ENCODE results near the gene CRLF1. TPM values are rescaled to one million over a fixed set of nuclear protein-coding genes. Genes with fewer than 3 reads are reported as not detected.
"Not testable (repeated sequence)": the region's sequence is repeated elsewhere in the genome, so short reads cannot be mapped to it uniquely, and the experiment has no call there.

The CRLF1 gene
- total RNA-seq, 1 donor from 2014 or later: 7.8 TPM

GRCh38 chr19:18593367-18594095 lies 13.1 kb downstream of the CRLF1 start:
- no peak for DNase-seq (ENCODE audit: low spot score)

DNA sequence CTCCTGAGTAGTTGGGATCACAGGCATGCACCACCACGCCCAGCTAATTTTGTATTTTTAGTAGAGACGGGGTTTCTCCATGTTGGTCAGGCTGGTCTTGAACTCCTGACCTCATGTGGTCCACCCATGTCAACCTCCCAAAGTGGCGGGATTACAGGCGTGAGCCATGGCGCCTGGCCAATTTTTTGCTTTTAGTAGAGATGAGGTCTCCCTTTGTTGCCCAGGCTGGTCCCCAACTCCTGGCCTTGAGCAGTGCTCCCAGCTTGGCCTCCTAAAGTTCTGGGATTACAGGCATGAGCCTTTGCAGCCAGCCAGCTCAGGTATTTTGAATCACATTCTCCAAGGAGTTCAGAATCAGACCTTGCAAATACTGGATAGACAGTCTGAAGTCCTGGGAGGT lies 13.9 kb downstream of the CRLF1 start:
- not testable (repeated sequence) for DNase-seq (ENCODE audit: low spot score)

GRCh38 chr19:18591735-18592385 lies 14.7 kb downstream of the CRLF1 start:
- no peak for DNase-seq (ENCODE audit: low spot score)

- no peak for DNase-seq (ENCODE audit: low spot score)
Measured at GRCh38 chr19:18590273-18591272, 16.0 kb downstream of the CRLF1 start.

DNA sequence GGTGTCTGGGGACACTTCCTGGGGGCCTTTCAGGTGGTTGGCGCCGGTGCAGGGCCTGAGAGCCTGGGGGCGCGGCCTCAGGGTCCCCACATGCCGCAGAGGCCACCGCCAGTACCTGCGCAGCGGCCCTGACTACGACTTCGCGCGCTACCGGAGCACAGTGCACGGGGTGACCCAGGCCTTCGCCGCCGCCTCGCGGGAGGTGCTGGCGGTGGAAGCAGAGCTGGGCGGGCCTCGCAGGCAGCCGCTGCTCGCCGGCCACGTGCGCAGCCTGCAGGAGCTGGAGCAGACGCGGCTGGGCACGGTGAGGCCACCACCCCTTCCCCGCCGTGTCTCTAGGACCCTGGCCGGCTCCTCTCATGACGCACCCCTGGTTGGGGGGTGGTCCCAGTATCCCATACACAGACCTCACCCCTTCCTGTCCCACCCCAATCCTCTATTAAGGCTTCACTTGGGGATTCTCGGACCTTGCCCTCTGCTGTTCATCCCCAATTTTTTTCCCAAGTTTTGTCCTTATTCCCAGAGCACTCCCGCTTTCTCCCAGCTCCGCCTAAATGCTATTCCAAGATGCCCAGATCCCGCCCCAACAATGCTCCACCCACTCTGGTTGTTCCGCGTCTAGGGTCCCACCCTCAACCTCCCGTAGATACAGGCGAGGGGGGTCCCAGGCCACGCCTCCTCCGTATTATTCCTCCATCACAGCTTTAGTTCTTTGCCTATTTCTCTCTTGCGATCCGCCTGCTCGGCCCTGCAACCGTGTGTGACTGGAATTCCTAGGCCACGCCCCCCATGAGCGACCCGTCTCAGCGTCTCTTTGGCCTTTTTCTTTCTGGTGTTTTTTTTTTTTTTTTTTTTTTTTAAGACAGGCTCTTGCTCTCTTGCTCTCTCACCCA lies 17.0 kb downstream of the CRLF1 start:
- peak; percentile 71 for DNase-seq (ENCODE audit: low spot score)

DNA sequence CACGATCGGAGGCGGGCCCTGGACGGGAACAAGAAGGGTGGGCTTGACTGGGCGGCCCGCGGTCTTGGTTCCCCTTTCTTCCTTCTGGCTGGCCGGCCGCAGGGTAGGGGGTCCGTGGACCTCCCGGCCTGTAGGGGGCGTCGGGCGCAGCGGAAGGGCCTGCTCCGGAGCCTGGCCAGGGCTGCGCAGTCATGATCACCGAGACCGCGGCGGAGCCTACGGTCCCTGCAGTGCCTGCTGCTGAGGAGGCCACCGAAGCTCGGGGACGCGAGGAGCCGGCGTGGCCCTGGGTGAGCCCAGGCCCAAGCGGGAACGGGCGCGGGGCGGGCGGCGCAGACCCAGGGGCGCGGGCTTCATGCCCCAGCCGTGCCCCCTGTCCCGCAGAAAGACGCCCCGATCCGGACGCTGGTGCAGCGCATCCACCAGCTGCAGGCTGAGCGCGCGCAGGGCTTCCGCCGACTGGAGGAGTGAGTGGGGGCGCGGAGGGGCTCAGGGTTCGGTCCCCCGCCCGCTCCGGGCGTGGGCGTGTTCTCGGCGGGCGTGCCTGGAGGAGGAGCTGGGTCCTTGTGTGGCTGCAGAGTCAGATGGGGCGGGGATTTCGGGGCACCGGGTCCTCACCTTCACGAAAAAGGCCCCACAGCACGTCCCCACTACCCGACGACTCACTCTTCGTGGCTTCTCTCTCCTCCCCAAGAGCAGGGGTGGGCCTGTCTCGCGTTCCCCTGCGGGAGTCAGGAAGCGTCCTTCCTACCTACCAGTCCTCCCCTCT lies 17.8 kb downstream of the CRLF1 start, which contains the start of gene REX1BD:
Gene REX1BD, plus strand, starts transcription at position 188 of the 769 bp plus-strand sequence. Its CDS starts 4 bp downstream, at position 192.
- DNase-seq (ENCODE audit: low spot score): peak; percentile 83

DNA sequence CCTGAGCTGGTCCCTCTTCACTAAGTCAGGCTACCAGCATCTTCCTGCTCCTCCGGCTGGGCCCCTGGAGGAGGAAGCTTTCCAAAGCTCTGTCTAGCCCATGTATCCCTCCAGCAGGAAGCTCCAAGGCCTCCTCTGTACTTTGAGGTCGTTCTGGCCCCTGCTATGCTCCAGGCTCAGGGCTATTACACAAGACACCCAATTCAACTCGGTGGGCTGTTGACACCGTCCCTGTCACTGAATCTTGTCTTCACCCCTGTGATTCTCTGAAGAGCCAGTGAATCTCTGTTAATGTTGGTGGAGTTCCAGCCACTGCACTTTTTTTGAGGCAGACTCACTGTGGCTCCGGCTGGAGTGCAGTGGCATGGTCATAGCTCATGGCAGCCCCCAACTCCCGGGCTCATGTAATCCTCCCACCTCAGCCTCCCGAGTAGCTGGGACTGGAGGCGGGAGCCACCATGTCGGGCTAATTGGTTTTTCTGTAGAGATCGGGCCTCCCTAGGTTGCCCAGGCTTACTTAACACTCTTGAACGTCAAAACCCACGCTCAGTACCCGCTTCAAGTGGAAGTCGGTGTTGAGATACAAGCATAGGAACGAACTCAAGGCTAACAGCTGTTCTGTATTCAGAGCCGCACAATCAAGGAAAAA lies 18.5 kb downstream of the CRLF1 start:
- no peak for DNase-seq (ENCODE audit: low spot score)

GRCh38 chr19:18587561-18587960 lies 19.0 kb downstream of the CRLF1 start:
- DNase-seq (ENCODE audit: low spot score): no peak

GRCh38 chr19:18586306-18586705 lies 20.3 kb downstream of the CRLF1 start:
- DNase-seq (ENCODE audit: low spot score): no peak

GRCh38 chr19:18580311-18580710 lies 26.3 kb downstream of the CRLF1 start:
- DNase-seq (ENCODE audit: low spot score): no peak

DNA sequence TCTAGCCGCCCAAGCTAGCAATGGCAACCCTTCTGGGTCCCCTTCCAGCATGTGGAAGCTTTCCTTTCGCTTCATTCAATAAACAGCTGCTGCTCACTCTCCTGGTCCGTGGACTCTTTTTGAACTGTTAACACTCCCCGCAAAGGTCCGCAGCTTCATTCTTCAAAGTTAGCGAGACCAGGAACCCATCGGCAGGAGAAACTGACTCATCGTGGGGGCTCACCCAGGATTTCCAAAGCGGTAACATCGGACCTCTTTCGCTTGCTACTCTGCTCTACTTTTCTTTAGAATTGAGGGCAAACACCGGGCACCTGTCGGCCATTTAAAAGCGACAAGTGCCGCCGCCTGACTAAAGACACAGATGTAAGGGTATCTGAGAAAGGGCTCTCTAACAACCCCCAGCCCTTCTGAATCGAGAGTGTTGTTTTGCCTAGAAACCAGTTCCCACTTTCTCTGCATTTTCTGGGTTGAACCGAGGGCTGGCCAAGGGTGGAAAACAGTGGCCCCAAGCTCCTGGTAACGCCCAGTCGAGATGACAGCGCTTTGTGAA lies 29.2 kb downstream of the CRLF1 start:
- no peak for DNase-seq (ENCODE audit: low spot score)

DNA sequence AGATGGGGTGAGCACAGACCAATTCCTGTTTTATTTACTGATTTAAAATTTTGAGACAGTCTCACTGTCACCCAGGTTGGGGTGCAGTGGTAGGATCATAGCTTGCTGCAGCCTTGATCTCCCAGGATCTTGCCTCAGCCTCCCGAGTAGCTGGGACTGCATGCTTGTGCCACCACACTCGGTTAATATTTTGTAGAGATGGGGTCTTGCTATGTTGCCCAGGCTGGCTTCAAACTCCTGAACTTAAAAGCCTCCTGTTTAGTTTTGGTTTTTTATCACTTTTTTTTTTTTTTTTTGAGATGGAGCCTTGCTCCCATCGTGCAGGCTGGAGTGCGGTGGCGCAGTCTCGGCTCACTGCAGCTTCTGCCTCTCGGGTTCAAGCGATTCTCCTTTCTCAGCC lies 30.2 kb downstream of the CRLF1 start:
- no peak for DNase-seq (ENCODE audit: low spot score)

- DNase-seq (ENCODE audit: low spot score): no peak
Measured at GRCh38 chr19:18574691-18575291, 31.8 kb downstream of the CRLF1 start.

GRCh38 chr19:18571564-18572344 lies 34.8 kb downstream of the CRLF1 start, which contains the start of gene UBA52:
TSS of gene UBA52 (plus strand) at chr19:18571857. CDS start at chr19:18573301, 1,444 bp downstream.
- DNase-seq (ENCODE audit: low spot score): peak; percentile 98

GRCh38 chr19:18568367-18568766 lies 38.2 kb downstream of the CRLF1 start:
- no peak for DNase-seq (ENCODE audit: low spot score)

- no peak for DNase-seq (ENCODE audit: low spot score)
Measured at GRCh38 chr19:18566953-18567352, 39.6 kb downstream of the CRLF1 start.

DNA sequence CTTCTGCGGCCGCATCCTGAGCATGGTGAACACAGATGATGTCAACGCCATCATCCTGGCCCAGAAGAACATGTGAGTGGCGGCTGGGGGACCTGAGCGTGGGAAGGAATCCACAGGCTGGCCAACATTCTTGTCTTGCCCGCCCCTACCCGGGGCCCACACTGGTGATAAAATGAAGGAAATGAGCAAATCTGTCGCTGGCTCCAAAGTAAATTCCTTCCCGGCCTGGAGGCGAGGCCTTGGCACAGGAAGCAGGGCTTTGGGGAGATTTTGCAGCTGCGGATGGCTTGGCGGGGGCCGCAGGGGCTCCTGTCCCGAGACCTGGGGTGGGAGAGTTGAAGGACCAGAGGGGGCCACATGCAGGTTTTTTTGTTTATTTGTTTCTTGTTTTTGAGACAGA lies 44.5 kb downstream of the CRLF1 start:
- no peak for DNase-seq (ENCODE audit: low spot score)

DNA sequence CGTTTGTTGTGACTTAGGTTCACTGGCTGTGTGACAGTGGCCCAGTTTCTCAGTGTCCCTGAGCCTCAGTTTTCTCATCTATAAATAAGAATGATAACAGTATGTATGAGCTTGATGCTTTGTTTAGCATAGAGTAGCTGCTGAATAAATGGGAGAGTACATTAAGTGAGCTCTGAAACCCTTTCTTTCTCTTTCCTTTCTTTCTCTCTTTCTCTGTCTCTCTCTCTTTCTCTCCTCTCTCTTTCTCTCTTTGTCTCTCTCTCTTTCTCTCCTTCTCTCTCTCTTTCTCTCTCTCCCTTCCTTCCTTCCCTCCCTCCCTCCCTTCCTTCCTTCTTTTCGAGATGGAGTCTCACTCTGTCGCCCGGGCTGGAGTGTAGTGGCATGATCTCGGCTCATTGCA lies 46.9 kb downstream of the CRLF1 start:
- no peak for DNase-seq (ENCODE audit: low spot score)

Measured in ureter (tissue), 1 donor.